HEK293T (cell line): ENCODE measurements around the gene TMTC1.

ENCODE experiments used
- CTCF ChIA-PET: fragments of 350-600 bp; formaldehyde crosslinking; extraction: SDS; loops from one replicate; lab custom pipeline; 2021; ENCODE audit warnings: antibody characterized with exemption, inconsistent platforms; lab: Yijun Ruan, JAX
- POLR2A ChIA-PET: fragments of 350-600 bp; formaldehyde crosslinking; extraction: SDS; loops from one replicate; lab custom pipeline; 2020; ENCODE audit warnings: antibody characterized with exemption, inconsistent platforms; lab: Yijun Ruan, JAX
- DNase-seq: peaks from one replicate; pipeline ENCODE4 v3.0.0; 2012; ENCODE audit warnings: mixed read lengths; ENCODE audit errors: extremely low spot score
- ARNT ChIP-seq: fragments of 450-650 bp; IDR thresholded peaks from 2 replicates; pipeline ENCODE4 v1.6.1; 2017; ENCODE audit warnings: mild to moderate bottlenecking
- BHLHE40 ChIP-seq: fragments of 450-650 bp; IDR thresholded peaks from 2 replicates; pipeline ENCODE4 v1.6.1; 2016; ENCODE audit warnings: mild to moderate bottlenecking, moderate library complexity, borderline replicate concordance
- CTBP1 ChIP-seq: fragments of 450-650 bp; IDR thresholded peaks from 2 replicates; pipeline ENCODE4 v1.6.1; 2016; ENCODE audit warnings: borderline replicate concordance
- ELF4 ChIP-seq: fragments of 450-650 bp; IDR thresholded peaks from 2 replicates; pipeline ENCODE4 v1.6.1; 2017; ENCODE audit warnings: antibody characterized with exemption
- FOXA1 ChIP-seq: fragments of 450-650 bp; IDR thresholded peaks from 2 replicates; pipeline ENCODE4 v1.6.1; 2016; ENCODE audit warnings: mild to moderate bottlenecking
- FOXK2 ChIP-seq: fragments of 450-650 bp; IDR thresholded peaks from 2 replicates; pipeline ENCODE4 v1.6.1; 2016; ENCODE audit warnings: mild to moderate bottlenecking
- FOXM1 ChIP-seq: fragments of 450-650 bp; IDR thresholded peaks from 2 replicates; pipeline ENCODE4 v1.6.1; 2017; ENCODE audit warnings: mild to moderate bottlenecking, borderline replicate concordance
- HDGF ChIP-seq: fragments of 450-650 bp; IDR thresholded peaks from 2 replicates; pipeline ENCODE4 v1.6.1; 2017; ENCODE audit warnings: antibody characterized with exemption, borderline replicate concordance
- L3MBTL2 ChIP-seq: fragments of 450-650 bp; conservative IDR thresholded peaks from 2 replicates; pipeline ENCODE4 v1.6.1; 2016; ENCODE audit warnings: mild to moderate bottlenecking
- LEF1 ChIP-seq: fragments of 450-650 bp; IDR thresholded peaks from 2 replicates; pipeline ENCODE4 v1.6.1; 2017; ENCODE audit warnings: mild to moderate bottlenecking, borderline replicate concordance
- NFRKB ChIP-seq: fragments of 450-650 bp; IDR thresholded peaks from 2 replicates; pipeline ENCODE4 v1.6.1; 2016; ENCODE audit warnings: mild to moderate bottlenecking, moderate library complexity
- PKNOX1 ChIP-seq: fragments of 450-650 bp; IDR thresholded peaks from 2 replicates; pipeline ENCODE4 v1.6.1; 2016
- SP1 ChIP-seq: fragments of 450-650 bp; IDR thresholded peaks from 2 replicates; pipeline ENCODE4 v1.6.1; 2017
- SUZ12 ChIP-seq: fragments of 450-650 bp; IDR thresholded peaks from 2 replicates; pipeline ENCODE4 v1.6.1; 2016; ENCODE audit warnings: mild to moderate bottlenecking
- TARDBP ChIP-seq: fragments of 450-650 bp; IDR thresholded peaks from 2 replicates; pipeline ENCODE4 v1.6.1; 2016
- ZNF384 ChIP-seq: fragments of 450-650 bp; IDR thresholded peaks from 2 replicates; pipeline ENCODE4 v1.6.1; 2016

The TMTC1 gene

GRCh38 chr12:29673346-29673745 lies 110.4 kb downstream of the TMTC1 start:
- ChIA-PET POLR2A (no interaction called here), CTCF (interaction anchor here (1.4 kb wide), 1 partner anchor 9 kb away, joined by 3 read pairs; no protein-coding TSS in a partner anchor)
- TF ChIP-seq PKNOX1 = no peak
- TF ChIP-seq SP1 = no peak
- TF ChIP-seq HDGF = no peak
- TF ChIP-seq FOXA1 = no peak
- no peak for TF ChIP-seq FOXM1
- TF ChIP-seq CTBP1 = no peak
- no peak for DNase-seq

- ChIA-PET CTCF (no interaction called here), POLR2A (no interaction called here)
- no peak for TF ChIP-seq ARNT
- no peak for TF ChIP-seq HDGF
- no peak for TF ChIP-seq LEF1
- no peak for TF ChIP-seq FOXM1
- DNase-seq = no peak
Measured at GRCh38 chr12:29672580-29672979, 111.2 kb downstream of the TMTC1 start.

- TF ChIP-seq LEF1 (no peak), CTBP1 (no peak), FOXA1 (no peak), ZNF384 (no peak), TARDBP (no peak), ARNT (no peak), SP1 (no peak), FOXK2 (no peak), HDGF (no peak), PKNOX1 (no peak), FOXM1 (no peak), ELF4 (no peak), NFRKB (no peak)
- ChIA-PET CTCF (no interaction called here), POLR2A (no interaction called here)
- DNase-seq = no peak
Measured at GRCh38 chr12:29671742-29672141, 112.0 kb downstream of the TMTC1 start.

- CTCF ChIA-PET = interaction anchor here (0.9 kb wide), 1 partner anchor 12 kb away, joined by 3 read pairs; no protein-coding TSS in a partner anchor
- no peak for TF ChIP-seq SP1
- no peak for TF ChIP-seq HDGF
- DNase-seq = no peak
- POLR2A ChIA-PET = no interaction called here
Measured at GRCh38 chr12:29667011-29667410, 116.7 kb downstream of the TMTC1 start.

GRCh38 chr12:29665107-29665506 lies 118.6 kb downstream of the TMTC1 start:
- DNase-seq = no peak
- TF ChIP-seq FOXK2 (no peak), HDGF (no peak), NFRKB (no peak), SP1 (no peak), FOXA1 (no peak), TARDBP (no peak), ZNF384 (no peak), PKNOX1 (no peak), ARNT (no peak), LEF1 (no peak), ELF4 (no peak), CTBP1 (no peak), FOXM1 (no peak), BHLHE40 (no peak), L3MBTL2 (no peak), SUZ12 (no peak)
- ChIA-PET POLR2A (no interaction called here), CTCF (no interaction called here)

- TF ChIP-seq L3MBTL2 = no peak
- TF ChIP-seq FOXM1 = no peak
- no peak for TF ChIP-seq ZNF384
- CTCF ChIA-PET = no interaction called here
- POLR2A ChIA-PET = no interaction called here
- DNase-seq = no peak
Measured at GRCh38 chr12:29662734-29663323, 120.9 kb downstream of the TMTC1 start.

GRCh38 chr12:29660847-29661246 lies 122.9 kb downstream of the TMTC1 start:
- POLR2A ChIA-PET = no interaction called here
- TF ChIP-seq PKNOX1 (no peak), ARNT (no peak), NFRKB (no peak), FOXK2 (no peak), ZNF384 (no peak), SP1 (no peak)
- CTCF ChIA-PET = no interaction called here
- no peak for DNase-seq
